Fibroblast of skin of scalp (primary cell): Measurements from ENCODE around the gene MYH3.
A peak's percentile ranks its signal among the peaks of the same experiment; 100 is the strongest.

ENCODE experiments used
- DNase-seq: peaks from one replicate; pipeline ENCODE4 v3.0.0-alpha.2; 2013

The MYH3 gene

DNA sequence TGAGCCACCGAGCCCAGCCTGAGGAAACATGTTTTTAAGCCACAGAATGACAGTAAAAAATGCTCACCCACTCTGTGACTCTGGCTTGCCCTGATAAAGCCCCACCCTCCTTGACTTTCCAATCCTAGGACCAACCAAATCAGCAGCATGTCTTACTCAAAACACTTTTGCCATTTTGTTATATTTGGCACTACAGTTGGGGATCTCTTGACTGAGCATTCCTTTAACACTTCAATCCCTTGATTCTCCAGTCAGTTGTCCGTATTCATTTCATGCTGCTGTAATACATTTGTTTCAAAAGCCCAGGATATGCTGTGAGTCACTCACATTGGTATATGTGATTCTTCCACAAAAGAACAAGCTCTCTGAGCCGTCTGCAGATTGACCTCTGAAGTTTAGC, 8.2 kb downstream of the MYH3 start:
- peak; percentile 71 for DNase-seq

DNA sequence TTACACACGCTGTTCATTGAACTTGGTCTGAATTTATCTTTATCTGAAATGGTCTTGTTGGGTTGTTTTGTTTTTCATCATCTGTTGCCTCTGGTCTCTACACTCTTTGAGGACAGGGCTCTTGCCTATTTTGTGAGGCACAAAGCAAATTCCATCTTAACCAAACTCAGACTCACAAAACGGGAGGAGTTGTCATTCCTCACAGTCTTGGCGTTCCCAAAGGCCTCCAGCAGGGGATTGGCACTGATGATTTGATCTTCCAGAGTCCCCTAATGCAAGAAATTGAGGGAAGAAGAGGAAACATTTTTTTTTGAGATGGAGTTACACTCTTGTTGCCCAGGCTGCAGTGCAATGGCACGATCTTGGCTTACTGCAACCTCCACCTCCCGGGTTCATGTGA, 8.7 kb downstream of the MYH3 start:
- peak; percentile 54 for DNase-seq

- DNase-seq: peak; percentile 76
These were observed 10.6 kb downstream of the MYH3 start for GRCh38 chr17:10646392-10646990.

DNA sequence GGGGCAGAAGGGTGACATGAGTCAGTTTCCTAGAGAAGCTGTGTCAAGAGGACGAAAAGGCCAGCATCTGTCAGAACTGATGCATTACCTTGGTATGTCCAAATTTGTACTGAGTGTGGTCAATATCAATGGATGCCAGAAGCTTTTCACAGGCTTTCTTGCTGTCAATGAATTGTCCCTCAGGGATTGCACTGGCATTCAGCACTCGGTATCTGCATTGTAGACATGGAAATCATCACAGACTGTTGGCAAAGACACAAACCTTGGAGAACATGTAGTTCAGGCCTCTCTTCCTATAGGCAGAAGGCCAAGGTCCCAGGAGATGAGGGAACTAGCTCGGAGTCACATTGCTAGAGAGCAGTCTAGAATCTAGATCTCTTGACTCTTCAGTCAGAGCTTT, 16.6 kb downstream of the MYH3 start:
- DNase-seq: peak; percentile 59

DNA sequence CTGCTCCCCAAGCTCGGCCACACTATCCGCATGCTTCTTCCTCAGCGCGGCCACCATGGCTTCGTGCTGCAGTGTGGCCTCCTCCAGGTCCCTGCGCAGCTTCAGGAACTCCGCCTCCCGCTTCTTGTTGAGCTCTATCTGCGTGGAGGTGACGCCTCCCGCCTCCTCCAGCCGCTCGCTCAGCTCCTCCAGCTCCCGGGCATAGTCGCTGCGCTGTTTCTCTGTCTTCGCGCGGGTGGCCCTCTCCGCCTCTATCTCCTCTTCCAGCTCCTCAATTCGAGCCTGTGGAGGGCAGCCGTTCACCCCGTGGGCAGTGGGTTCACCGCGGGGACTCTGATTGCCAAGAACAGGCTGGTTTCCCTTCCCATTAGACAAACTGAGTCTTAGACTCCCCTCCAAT, 19.0 kb downstream of the MYH3 start:
- DNase-seq: no peak

GRCh38 chr17:10635290-10635689, 21.8 kb downstream of the MYH3 start:
- DNase-seq: no peak

DNA sequence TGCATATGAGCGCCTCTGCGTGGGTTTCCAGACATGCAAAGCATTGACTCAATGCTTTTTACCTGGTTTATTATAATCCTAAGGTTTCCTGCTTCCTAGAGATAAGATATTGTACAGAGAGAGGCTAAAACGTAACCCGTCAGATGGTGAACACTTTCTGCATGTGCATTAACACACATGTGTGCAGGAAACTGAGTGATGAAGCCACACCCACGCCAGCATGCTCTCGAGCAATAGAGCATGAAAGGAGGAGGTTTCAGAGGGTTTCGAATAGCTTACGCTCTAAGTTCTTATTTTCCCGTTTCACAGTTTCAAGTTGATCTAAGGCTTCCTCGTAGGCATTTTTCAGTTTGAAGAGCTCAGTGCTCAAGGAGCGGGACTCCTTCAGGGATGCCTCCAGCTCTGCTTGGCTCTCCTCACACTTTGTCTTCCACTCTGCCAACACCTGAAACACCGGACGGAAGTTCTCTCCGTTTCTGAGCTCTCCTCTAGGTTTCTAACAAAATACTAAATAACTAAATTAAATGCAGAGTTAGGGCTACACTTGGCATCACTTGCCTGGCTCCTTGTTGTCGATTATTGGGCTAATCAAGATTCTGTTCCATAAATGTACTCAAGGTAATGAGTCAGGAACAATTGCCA, 23.2 kb downstream of the MYH3 start:
- DNase-seq: no peak

DNA sequence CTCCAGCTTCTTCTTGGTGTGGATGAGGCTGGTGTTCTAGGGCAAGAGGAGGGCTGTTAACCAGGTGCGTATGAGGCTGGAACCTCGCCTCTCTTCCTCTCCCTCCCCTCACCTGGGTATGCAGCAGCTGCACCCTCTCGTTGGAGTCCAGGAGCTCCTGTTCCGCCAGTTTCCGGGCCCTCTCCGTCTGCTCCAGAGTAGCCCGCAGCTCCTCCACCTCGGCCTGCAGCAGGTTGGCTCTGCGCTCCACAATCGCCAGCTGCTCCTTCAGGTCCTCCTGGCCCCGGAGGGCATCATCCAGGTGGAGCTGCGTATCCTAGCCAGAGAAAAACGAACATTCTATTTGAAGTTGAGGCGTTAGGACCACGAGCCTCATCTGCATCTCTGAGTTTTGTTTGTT, 25.4 kb downstream of the MYH3 start:
- DNase-seq: no peak

DNA sequence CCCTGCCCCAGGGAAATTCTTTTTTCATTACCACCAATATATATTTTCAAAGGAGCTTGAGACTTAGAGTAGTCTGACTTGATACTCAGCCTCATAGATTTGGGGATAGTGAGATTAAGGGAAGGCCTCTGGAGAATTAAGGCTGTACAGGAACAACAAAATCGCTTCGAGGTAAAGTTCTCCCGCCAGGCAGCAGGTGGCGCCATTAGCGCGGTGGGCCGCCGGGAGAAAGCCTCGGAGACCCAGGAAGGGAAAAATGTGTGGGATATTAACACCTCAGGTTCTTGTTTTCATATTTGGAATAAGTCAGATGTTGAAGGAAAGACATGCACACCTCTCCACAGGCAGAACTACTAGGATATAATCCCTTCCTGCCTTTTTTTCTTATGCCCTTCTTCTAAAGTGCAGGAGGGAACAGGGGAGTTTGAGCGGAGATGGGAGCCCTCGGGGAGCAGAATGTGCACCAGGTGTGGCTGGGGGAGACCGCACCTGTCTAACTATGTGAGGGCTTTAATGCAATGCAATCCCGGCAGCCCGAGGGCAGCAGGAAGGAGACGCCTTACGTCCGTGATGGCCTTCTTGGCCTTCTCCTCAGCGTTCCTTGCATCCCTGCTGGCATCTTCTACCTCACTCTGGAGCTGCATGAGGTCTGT, 25.9 kb downstream of the MYH3 start:
- DNase-seq: peak; percentile 31

GRCh38 chr17:10629706-10630105, 27.4 kb downstream of the MYH3 start:
- no peak for DNase-seq

DNA sequence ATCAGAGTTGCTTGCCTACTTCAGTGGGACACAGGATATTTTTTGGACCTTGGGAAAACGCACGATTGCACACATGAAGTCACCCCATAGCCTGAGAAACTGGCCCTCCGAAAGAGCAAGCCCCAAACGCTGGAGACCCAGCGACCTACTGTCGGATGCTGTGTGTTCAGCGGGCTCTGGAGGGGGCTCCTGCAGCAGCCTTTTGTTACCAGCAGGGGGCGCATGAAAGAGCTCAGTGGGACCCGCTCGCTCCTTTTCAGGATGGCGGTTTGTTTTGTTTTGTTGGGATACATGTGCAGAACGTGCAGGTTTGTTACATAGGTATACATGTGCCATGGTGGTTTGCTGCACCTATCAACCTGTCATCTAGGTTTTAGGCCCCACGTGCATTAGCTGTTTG, 28.4 kb downstream of the MYH3 start:
- DNase-seq: no peak

DNA sequence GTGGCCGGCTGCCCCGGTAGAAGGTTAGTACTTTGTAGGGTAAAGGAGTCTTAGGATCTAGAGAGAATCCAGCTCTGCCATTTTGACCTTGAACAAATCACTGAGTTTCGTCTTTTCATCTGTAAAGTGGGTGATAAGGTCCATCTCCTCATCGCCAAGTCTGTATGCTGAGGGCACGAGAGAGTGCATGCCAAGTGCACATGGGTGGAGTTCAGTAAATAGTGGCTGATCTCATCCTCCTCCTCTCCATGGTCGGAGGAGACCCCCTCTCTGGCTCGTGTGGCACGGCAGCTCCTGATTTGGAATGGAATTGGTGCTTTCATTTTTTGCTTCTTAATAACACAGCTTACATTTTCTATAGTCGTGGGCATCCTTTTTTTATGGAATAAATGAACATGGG, 30.7 kb downstream of the MYH3 start:
- DNase-seq: no peak

DNA sequence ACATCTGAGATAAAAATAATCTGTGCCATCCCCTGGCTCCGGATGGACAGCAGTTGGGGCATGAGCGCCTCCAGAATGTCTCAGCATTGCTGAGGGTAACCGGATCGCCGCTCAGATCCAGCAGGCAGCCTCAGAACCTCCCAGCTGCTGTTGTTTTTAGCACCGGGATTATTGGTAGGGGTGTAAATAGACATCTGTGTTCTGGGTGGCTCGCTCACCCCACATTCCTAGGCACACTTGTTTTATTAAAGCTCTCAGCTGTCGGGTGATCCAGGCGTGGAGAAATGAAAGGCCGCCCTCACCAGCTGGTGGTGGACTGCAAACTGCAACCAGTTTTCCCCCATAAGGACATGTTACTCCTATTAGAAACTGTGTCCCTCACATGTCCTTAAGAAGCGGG, 32.1 kb downstream of the MYH3 start:
- DNase-seq: no peak

- no peak for DNase-seq
These were observed 33.3 kb downstream of the MYH3 start for GRCh38 chr17:10623737-10624338.

DNA sequence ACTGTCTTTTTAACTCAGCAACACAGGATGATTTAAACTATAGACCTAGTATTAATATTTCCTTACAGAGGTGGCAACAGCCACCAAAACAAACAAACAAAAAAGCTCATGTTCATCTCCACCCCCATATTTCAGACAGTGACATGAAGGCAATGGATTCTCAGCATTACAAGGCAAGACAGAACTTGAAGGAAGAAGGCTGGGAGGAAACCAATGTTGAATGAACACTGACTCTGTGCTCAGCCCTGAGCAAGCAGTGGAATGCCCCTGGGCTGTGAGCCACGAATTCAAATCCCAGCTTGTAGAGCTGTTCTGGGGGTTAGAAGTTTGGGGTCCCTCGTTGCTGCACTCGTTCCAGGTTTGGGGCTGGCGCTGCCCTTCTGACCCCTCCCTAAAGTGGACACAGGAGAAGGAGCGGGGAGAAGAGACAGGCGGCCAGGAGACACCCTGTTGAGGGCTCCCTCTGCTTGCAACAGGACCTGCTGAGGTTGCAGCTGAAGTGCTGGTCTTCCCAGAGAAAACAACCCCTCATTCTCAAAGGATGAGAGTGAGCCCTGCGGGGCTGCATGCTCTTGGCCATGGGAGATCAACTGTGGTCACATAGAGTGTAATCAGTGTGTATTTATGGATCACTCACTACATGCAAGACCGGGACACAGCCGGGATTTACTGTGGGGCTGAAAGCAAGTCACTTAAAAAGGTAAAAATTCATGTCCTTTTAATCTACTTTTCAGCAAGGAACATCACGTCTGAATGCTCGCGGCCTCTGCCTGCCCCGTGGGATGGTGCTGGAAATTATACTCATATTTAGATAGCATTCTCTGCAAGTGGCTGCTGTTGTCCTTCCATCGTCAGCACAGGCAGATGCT, 34.3 kb downstream of the MYH3 start:
- no peak for DNase-seq

DNA sequence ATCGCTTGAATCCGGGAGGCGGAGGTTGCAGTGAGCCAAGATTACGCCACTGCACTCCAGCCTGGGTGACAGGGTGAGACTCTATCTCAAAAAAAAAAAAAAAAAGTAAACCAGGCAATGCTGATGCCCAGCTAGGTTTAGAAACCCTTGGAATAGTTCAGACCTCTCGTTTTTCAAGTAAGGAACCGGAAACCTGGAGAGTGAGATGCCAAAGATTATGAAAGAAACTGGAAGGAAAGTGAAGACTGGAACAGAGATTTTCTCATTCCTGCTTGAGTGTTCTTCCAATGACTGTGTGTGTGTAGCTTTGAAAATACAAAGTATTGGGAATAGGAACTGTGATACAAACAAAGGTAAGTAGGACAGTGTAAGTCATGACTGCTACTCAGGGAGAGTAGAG, 35.7 kb downstream of the MYH3 start:
- no peak for DNase-seq

GRCh38 chr17:10620823-10621222, 36.3 kb downstream of the MYH3 start:
- DNase-seq: no peak

- peak; percentile 77 for DNase-seq
These were observed 38.9 kb downstream of the MYH3 start for GRCh38 chr17:10618202-10618635.

DNA sequence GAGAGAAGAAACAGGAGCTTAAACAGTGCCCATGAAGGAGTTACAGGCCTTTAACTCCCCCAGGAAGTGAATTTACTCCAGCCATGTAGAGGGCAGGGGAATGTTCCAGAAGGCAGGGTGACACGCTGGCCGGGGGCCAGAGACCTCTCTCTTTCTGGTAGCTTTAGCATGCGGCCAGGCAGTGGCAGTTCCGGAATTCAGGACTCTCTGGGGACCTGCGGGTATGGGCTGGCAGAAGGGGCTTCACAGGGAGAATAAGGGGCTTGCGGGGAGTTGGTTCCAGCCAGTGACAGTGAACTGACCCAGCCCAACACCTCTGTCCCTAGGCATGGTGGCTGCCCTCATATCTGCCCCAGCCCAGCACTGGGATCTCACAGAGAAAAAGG, 40.0 kb downstream of the MYH3 start:
- no peak for DNase-seq

DNA sequence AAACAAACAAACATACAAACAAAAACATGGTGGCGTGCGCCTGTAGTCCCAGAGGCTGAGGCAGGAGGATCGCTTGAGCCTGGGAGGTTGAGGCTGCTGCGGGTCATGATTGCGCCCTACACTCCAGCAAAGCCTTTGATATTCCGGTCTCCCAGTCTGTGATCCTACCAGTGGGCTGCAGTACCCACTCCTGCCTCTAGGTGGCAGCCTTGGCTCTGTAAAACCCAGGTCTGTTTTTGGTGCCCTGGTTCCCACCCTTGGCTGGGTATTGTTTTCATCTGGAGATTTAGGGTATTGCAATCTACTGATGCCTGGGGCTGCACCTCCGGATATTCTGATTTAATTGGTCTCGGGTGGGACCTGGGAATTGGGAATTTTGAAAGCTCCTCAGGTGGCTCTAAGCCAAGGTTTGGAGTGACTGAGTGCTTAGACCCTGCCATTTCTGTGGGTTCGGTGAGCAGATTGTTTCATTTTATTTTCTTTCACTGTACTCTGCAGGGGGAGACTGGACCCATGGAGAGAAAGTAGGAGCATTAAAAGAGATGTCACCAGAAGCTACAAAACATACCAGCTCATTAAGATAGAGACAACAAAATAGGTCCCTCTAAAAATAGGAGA, 40.5 kb downstream of the MYH3 start:
- DNase-seq: peak; percentile 82

- peak; percentile 76 for DNase-seq
These were observed 42.5 kb downstream of the MYH3 start for GRCh38 chr17:10614536-10615155.
